GM23338 (cell line): ENCODE measurements around the gene MYO3B. TPM values are rescaled to one million over a fixed set of nuclear protein-coding genes. Genes with fewer than 3 reads are reported as not detected.

ENCODE experiments used
- ATAC-seq: fragments of 200-7000 bp; cut with Tn5 transposase; 3 replicates; pipeline ENCODE4 v1.9.1; 2020
- DNase-seq: peaks from one replicate; pipeline ENCODE4 v3.0.0-alpha.2; 2015; ENCODE audit warnings: low spot score
- H2AFZ ChIP-seq: fragments of 200-600 bp; sonication (generic); 2 replicates; pipeline ENCODE4 v1.8.0; 2016; ENCODE audit warnings: antibody characterized with exemption, mild to moderate bottlenecking, moderate library complexity
- H3F3A ChIP-seq: fragments of 200-600 bp; sonication (generic); replicated peaks from 2 replicates; pipeline ENCODE4 v1.8.0; 2017; ENCODE audit warnings: antibody characterized with exemption, mixed run types, low read depth
- H3K27ac ChIP-seq: fragments of 200-600 bp; sonication (generic); 2 replicates; pipeline ENCODE4 v1.6.1; 2016; ENCODE audit warnings: low read depth
- H3K27me3 ChIP-seq: fragments of 200-600 bp; sonication (generic); 2 replicates; pipeline ENCODE4 v1.8.0; 2016; ENCODE audit warnings: mild to moderate bottlenecking, mixed run types, moderate library complexity; ENCODE audit not compliant: insufficient read depth
- H3K36me3 ChIP-seq: fragments of 200-600 bp; sonication (generic); 2 replicates; pipeline ENCODE4 v1.8.0; 2016; ENCODE audit warnings: mild to moderate bottlenecking; ENCODE audit not compliant: insufficient read depth
- H3K4me1 ChIP-seq: fragments of 200-600 bp; sonication (generic); 2 replicates; pipeline ENCODE4 v1.8.0; 2016; ENCODE audit warnings: mild to moderate bottlenecking, moderate library complexity; ENCODE audit not compliant: insufficient read depth
- H3K4me2 ChIP-seq: fragments of 200-600 bp; sonication (generic); 2 replicates; pipeline ENCODE4 v1.7.1; 2017; ENCODE audit warnings: mixed run types
- H3K4me3 ChIP-seq: fragments of 200-600 bp; sonication (generic); 2 replicates; pipeline ENCODE4 v1.6.1; 2016; ENCODE audit warnings: mixed run types
- H3K79me2 ChIP-seq: fragments of 200-600 bp; sonication (generic); replicated peaks from 2 replicates; pipeline ENCODE4 v1.8.0; 2017; ENCODE audit warnings: mild to moderate bottlenecking; ENCODE audit not compliant: insufficient read depth
- H3K9me2 ChIP-seq: fragments of 200-600 bp; sonication (generic); 2 replicates; pipeline ENCODE4 v1.8.0; 2017; ENCODE audit not compliant: insufficient read depth
- H4K20me1 ChIP-seq: fragments of 200-600 bp; sonication (generic); replicated peaks from 2 replicates; pipeline ENCODE4 v1.8.0; 2017; ENCODE audit warnings: mild to moderate bottlenecking; ENCODE audit not compliant: insufficient read depth
- H3K27ac Mint-ChIP-seq: 2 replicates; pipeline ENCODE4 v1.8.0; 2020; ENCODE audit warnings: inconsistent platforms, mild to moderate bottlenecking, moderate library complexity, mixed read lengths
- H3K27me3 Mint-ChIP-seq: 3 replicates; pipeline ENCODE4 v1.8.0; 2022; ENCODE audit warnings: low read depth, mild to moderate bottlenecking, moderate library complexity, mixed read lengths, inconsistent platforms; ENCODE audit not compliant: insufficient read depth, poor library complexity
- H3K36me3 Mint-ChIP-seq: 3 replicates; pipeline ENCODE4 v1.8.0; 2021; ENCODE audit warnings: low read depth, mild to moderate bottlenecking, inconsistent platforms, moderate library complexity, mixed read lengths
- H3K4me1 Mint-ChIP-seq: 3 replicates; pipeline ENCODE4 v1.8.0; 2020; ENCODE audit warnings: mild to moderate bottlenecking, inconsistent platforms, mixed read lengths
- H3K4me3 Mint-ChIP-seq: 3 replicates; pipeline ENCODE4 v1.8.0; 2021; ENCODE audit warnings: moderate library complexity, mild to moderate bottlenecking, inconsistent platforms, mixed read lengths
- H3K9me3 Mint-ChIP-seq: 3 replicates; pipeline ENCODE4 v1.8.0; 2020; ENCODE audit warnings: moderate library complexity, mild to moderate bottlenecking, inconsistent platforms, mixed read lengths
- CTCF ChIP-seq, 2 experiments: fragments of 200-600 bp in 1 of 2; sonication (generic) in 1 of 2; conservative IDR thresholded peaks; 2 replicates each; pipeline versions ENCODE4 v1.5.1 to v1.6.1; 2016 to 2017; ENCODE audit warnings: antibody characterized with exemption in 2 of 2, low read depth in 2 of 2, mild to moderate bottlenecking in 2 of 2, moderate library complexity in 1 of 2
- EZH2 ChIP-seq: fragments of 200-600 bp; sonication (generic); IDR thresholded peaks from one replicate; pipeline ENCODE4 v1.8.0; 2017; ENCODE audit warnings: antibody characterized with exemption, mild to moderate bottlenecking, low read depth; ENCODE audit not compliant: unreplicated experiment
- EZH2phosphoT487 ChIP-seq: fragments of 200-600 bp; sonication (generic); IDR thresholded peaks from one replicate; pipeline ENCODE4 v1.8.1; 2018; ENCODE audit warnings: antibody characterized with exemption; ENCODE audit not compliant: unreplicated experiment
- ZNF331 ChIP-seq: fragments of 250-450 bp; sonication (Bioruptor Pico); IDR thresholded peaks from 2 replicates; pipeline ENCODE4 v1.5.0; 2020; ENCODE audit warnings: low read depth, mild to moderate bottlenecking, moderate library complexity
- polyA plus RNA-seq: library from polyadenylated mRNA; unstranded; fragments of >200 nt; fragmentation: Nextera tagmentation; extraction: Ambion mirVana; gene quantifications from 2 replicates; pipeline ENCODE4 v1.2.1, GENCODE V29; 2016
- total RNA-seq: library from RNA; depleted of rRNA; stranded (reverse); fragments of >200 nt; shearing (Covaris generic); gene quantifications from 2 replicates; pipeline ENCODE4 v1.2.3, GENCODE V29; 2014

Gene MYO3B
- total and polyA plus RNA-seq, 2 experiments from 2014 or later = 0.42 TPM; not detected in 1

DNA sequence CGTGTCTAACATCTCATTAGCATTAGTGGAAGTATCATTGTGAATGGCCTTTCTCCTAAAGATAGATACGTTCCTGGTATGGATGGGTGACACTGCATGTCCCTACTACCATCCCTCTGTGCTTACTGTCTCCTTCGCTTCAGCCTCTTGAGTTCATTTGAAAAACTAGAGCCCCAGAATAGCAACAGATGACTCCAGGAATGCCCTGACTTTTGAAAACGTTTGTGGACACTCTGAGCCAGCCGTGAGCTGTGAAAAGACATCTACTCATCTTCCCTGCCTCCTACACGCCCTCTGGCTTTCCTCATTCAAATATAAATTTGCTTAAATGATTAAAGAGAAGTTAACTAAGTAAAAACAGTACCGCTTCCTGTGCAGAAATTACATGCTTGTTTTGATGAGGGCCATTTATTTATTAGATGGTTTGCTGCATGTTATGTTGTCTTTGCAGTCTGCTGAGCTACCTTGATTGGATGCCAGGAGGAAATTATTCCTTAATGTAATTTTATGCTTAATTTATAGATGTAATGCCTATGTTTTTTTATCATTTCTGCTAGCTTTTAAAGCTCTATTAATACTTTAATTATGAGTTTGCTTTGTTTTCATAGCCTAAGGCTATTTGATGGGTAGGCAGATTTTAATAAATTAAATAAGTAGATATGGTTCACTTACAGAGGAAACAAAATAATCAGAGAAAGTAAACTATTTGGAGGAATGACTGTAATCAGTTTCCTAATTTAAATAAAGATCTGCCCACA lies 32.1 kb upstream of the MYO3B start:
- no peaks in the 10 kb centered on the region for H3K79me2 ChIP-seq
- Mint-ChIP-seq H3K9me3 (peaks cover 10% of the 10 kb centered on the region), H3K27ac (no peak overlapping the region), H3K4me3 (no peak overlapping the region), H3K36me3 (peaks cover 3% of the 10 kb centered on the region; the same call in 2 of the 3 replicates), H3K27me3 (peaks cover 6% of the 10 kb centered on the region), H3K4me1 (peaks cover 7% of the 10 kb centered on the region)
- H4K20me1 ChIP-seq = no peaks in the 10 kb centered on the region
- peak overlapping the region; percentile 61 for H2AFZ ChIP-seq
- no peaks in the 10 kb centered on the region for H3F3A ChIP-seq
- no peaks in the 10 kb centered on the region for H3K9me2 ChIP-seq
- no peaks in the 10 kb centered on the region for H3K4me1 ChIP-seq
- peaks cover 5% of the 10 kb centered on the region; the same call in 1 of the 2 replicates for H3K36me3 ChIP-seq
- no peak for TF ChIP-seq ZNF331 (CRISPR knock-in tag)
- DNase-seq (no peak), ATAC-seq (no peak)
- no peak overlapping the region for H3K4me2 ChIP-seq
- H3K27ac ChIP-seq = no peak overlapping the region
- no peaks in the 10 kb centered on the region for H3K27me3 ChIP-seq
- H3K4me3 ChIP-seq = no peak overlapping the region

GRCh38 chr2:170146784-170147183 lies 31.2 kb upstream of the MYO3B start:
- Histone ChIP-seq H3K79me2 (no peaks in the 10 kb centered on the region), H3K4me1 (no peaks in the 10 kb centered on the region), H3K36me3 (peaks cover 5% of the 10 kb centered on the region; the same call in 1 of the 2 replicates), H3F3A (no peaks in the 10 kb centered on the region), H4K20me1 (no peaks in the 10 kb centered on the region), H3K27me3 (no peaks in the 10 kb centered on the region), H2AFZ (no peak overlapping the region), H3K27ac (no peak overlapping the region), H3K4me2 (no peak overlapping the region), H3K4me3 (no peak overlapping the region), H3K9me2 (no peaks in the 10 kb centered on the region)
- Mint-ChIP-seq H3K4me3 (no peak overlapping the region), H3K36me3 (peaks cover 7% of the 10 kb centered on the region; the same call in 2 of the 3 replicates), H3K27me3 (peaks cover 6% of the 10 kb centered on the region), H3K27ac (no peak overlapping the region), H3K9me3 (peaks cover 10% of the 10 kb centered on the region), H3K4me1 (peaks cover 4% of the 10 kb centered on the region)
- no peak for ATAC-seq
- TF ChIP-seq CTCF (conservative IDR thresholded peaks at IDR 0.05; ENCODE audit: low read depth in 2 of 2) (no peak), EZH2 (no peak), ZNF331 (CRISPR knock-in tag) (no peak), EZH2phosphoT487 (no peak)
- no peak for DNase-seq

DNA sequence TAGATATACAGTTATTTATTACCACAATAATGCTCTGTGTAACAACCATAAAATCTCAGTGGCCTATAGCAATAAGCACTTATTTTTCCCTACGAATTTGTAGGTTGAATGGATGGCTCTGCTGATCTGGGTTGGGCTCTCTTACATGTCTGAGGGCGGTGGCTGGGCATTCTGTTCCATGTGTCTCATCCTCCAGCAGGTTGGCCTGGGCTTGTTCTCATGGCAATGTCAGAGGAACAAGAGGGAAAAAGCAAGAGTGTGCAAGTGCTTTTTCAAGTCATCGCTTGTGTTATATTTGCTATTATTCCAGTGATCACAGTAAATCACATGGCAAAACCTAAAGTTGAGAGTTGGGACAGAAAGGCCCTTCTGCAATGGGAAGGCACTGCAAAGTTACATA lies 30.4 kb upstream of the MYO3B start:
- no peak for DNase-seq
- Mint-ChIP-seq H3K4me3 (no peak overlapping the region), H3K9me3 (peaks cover 13% of the 10 kb centered on the region), H3K4me1 (no peaks in the 10 kb centered on the region; the same call in 2 of the 3 replicates), H3K36me3 (peaks cover 13% of the 10 kb centered on the region), H3K27ac (no peak overlapping the region), H3K27me3 (peaks cover 6% of the 10 kb centered on the region)
- H2AFZ ChIP-seq = 0 out of 2 replicates have a peak overlapping the region, but pooled peaks have one; percentile 32
- H4K20me1 ChIP-seq = no peaks in the 10 kb centered on the region
- H3K4me2 ChIP-seq = no peak overlapping the region
- no peaks in the 10 kb centered on the region for H3F3A ChIP-seq
- ATAC-seq = no peak
- H3K4me1 ChIP-seq = no peaks in the 10 kb centered on the region
- H3K27me3 ChIP-seq = no peaks in the 10 kb centered on the region
- H3K27ac ChIP-seq = no peak overlapping the region
- no peak overlapping the region for H3K4me3 ChIP-seq
- no peaks in the 10 kb centered on the region for H3K79me2 ChIP-seq
- H3K36me3 ChIP-seq = peaks cover 5% of the 10 kb centered on the region; the same call in 1 of the 2 replicates
- TF ChIP-seq ZNF331 (CRISPR knock-in tag) = no peak
- H3K9me2 ChIP-seq = no peaks in the 10 kb centered on the region
